Lower leg skin (tissue), 4 donors: Measurements from ENCODE around the gene PKN2. TPM values are rescaled to one million over a fixed set of nuclear protein-coding genes. Genes with fewer than 3 reads are reported as not detected.
"Not testable (repeated sequence)": the region's sequence is repeated elsewhere in the genome, so short reads cannot be mapped to it uniquely, and the experiment has no call there.

Source experiments
- DNase-seq, 2 donors: peaks; one replicate each; pipeline ENCODE4 v3.0.0-alpha.2; 2019; ENCODE audit warnings: low spot score in 2 of 2
- H3K4me3 ChIP-seq: fragments of 200-600 bp; sonication (generic); 2 replicates; pipeline ENCODE4 v1.5.1; 2017; ENCODE audit warnings: mild to moderate bottlenecking, low read depth; ENCODE audit not compliant: poor library complexity, severe bottlenecking
- POLR2A ChIP-seq, 2 donors: fragments of 450-650 bp; IDR thresholded peaks; one replicate each; pipeline ENCODE4 v1.6.1; 2016 to 2017; ENCODE audit warnings: antibody characterized with exemption in 2 of 2, mild to moderate bottlenecking in 1 of 2, moderate library complexity in 1 of 2
- WGBS, 2 donors: methylation state at CpG; one replicate each; pipeline ENCODE4 v1.1.5; 2018; 5-methylcytosine and 5-hydroxymethylcytosine counted together
- intact Hi-C: fragments of 100-400 bp; cut with DNase I; formaldehyde crosslinking; loops from one replicate; pipeline ENCODE4 v1.15.0; 2023; ENCODE audit warnings: low total_unique reads
- total RNA-seq, 4 donors: library from RNA; depleted of rRNA; stranded (reverse); fragments of >200 nt; gene quantifications; one replicate each; pipeline ENCODE4 v1.1.0, GENCODE V29; 2016
- TF ChIP-seq, protein P1 (sequence below), 3 donors: fragments of 450-650 bp; IDR thresholded peaks; one replicate each; pipeline ENCODE4 v1.5.1; 2016; ENCODE audit warnings: antibody characterized with exemption in 3 of 3, mild to moderate bottlenecking in 3 of 3, moderate library complexity in 2 of 3

The PKN2 gene
- total RNA-seq, 4 donors from 2014 or later, result 25.1 to 34.6 (median 29.8) TPM

DNA sequence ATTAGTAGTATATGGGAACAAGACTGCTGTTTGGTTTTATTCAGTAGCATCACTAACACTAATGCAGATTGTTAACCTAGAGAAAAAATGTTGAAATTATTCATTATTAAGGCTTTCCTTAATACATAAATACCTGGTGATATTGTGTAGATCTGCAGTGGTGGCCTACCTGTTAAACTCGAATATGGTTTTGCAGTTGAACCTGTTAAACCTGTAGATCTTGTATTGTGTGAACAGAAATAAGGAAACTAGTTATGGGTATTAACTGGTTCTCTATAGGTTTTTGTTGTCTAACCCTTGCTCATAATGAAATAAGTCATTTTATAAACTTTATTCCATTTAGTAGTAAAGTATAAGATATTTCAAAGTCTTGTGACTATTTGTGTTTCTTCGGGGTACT, 23.9 kb downstream of the PKN2 start:
- TF ChIP-seq POLR2A (IDR thresholded peaks at IDR 0.05), result no peak
- TF ChIP-seq, protein P1, sequence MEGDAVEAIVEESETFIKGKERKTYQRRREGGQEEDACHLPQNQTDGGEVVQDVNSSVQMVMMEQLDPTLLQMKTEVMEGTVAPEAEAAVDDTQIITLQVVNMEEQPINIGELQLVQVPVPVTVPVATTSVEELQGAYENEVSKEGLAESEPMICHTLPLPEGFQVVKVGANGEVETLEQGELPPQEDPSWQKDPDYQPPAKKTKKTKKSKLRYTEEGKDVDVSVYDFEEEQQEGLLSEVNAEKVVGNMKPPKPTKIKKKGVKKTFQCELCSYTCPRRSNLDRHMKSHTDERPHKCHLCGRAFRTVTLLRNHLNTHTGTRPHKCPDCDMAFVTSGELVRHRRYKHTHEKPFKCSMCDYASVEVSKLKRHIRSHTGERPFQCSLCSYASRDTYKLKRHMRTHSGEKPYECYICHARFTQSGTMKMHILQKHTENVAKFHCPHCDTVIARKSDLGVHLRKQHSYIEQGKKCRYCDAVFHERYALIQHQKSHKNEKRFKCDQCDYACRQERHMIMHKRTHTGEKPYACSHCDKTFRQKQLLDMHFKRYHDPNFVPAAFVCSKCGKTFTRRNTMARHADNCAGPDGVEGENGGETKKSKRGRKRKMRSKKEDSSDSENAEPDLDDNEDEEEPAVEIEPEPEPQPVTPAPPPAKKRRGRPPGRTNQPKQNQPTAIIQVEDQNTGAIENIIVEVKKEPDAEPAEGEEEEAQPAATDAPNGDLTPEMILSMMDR (IDR thresholded peaks at IDR 0.05), result no peak
- intact Hi-C loops, result no loop called here
- DNase-seq, result no peak
- H3K4me3 ChIP-seq, result no peak overlapping the region
- WGBS, 2 donors, result 76 to 78% methylated on average over 2 of the region's 2 CpGs

DNA sequence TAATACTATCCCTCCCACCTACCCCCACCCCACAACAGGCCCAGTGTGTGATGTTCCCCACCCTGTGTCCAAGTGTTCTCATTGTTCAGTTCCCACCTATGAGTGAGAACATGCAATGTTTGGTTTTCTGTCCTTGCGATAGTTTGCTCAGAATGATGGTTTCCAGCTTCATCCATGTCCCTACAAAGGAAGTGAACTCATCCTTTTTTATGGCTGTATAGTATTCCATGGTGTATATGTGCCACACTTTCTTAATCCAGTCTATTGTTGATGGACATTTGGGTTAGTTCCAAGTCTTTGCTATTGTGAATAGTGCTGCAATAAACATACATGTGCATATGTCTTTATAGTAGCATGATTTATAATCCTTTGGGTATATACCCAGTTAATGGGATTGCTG, 28.8 kb downstream of the PKN2 start:
- H3K4me3 ChIP-seq, DNase-seq, intact Hi-C loops: not testable (repeated sequence)
- 95 to 100% methylated on average over 1 of the region's 1 CpG for WGBS, 2 donors

- H3K4me3 ChIP-seq, DNase-seq, intact Hi-C loops: not testable (repeated sequence)
- 89 to 91% methylated on average over 2 of the region's 2 CpGs for WGBS, 2 donors
These were observed 32.5 kb downstream of the PKN2 start for GRCh38 chr1:88716571-88716970.

GRCh38 chr1:88722492-88722891, 38.4 kb downstream of the PKN2 start:
- intact Hi-C loops, result no loop called here
- WGBS, 2 donors, result 95 to 96% methylated on average over 5 of the region's 5 CpGs
- no peak for TF ChIP-seq POLR2A (IDR thresholded peaks at IDR 0.05)
- TF ChIP-seq, protein P1 (IDR thresholded peaks at IDR 0.05), result no peak
- DNase-seq, result no peak
- no peak overlapping the region for H3K4me3 ChIP-seq

- intact Hi-C loops, result no loop called here
- DNase-seq, result no peak
- no peak overlapping the region for H3K4me3 ChIP-seq
- TF ChIP-seq, protein P1 (IDR thresholded peaks at IDR 0.05), result no peak
- no peak for TF ChIP-seq POLR2A (IDR thresholded peaks at IDR 0.05)
These were observed 42.6 kb downstream of the PKN2 start for GRCh38 chr1:88726697-88727096.

GRCh38 chr1:88727205-88727604, 43.1 kb downstream of the PKN2 start:
- TF ChIP-seq POLR2A (IDR thresholded peaks at IDR 0.05), result no peak
- TF ChIP-seq, protein P1 (IDR thresholded peaks at IDR 0.05), result no peak
- intact Hi-C loops, result no loop called here
- no peak for DNase-seq
- H3K4me3 ChIP-seq, result no peak overlapping the region
- 86 to 91% methylated on average over 1 of the region's 1 CpG for WGBS, 2 donors

DNA sequence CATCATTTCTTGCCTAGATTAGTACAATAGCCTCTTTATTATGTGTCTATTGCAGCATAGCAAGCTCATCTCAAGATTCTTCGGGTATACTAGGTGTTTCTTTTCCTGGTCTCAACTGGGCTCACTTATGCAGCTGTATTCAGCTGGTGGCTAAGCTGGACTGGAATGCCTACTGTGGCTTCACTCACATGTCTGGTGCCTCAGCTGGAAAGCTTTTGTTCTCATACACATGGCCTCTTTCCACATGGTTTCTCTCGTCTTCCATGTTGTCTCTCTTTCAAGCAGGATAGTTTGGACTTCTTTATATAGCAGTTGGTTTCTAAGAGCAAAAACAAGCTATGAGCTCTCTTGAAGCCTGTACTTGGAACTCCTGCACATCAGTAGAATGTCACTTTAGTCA, 45.2 kb downstream of the PKN2 start:
- no peak overlapping the region for H3K4me3 ChIP-seq
- 91 to 93% methylated on average over 2 of the region's 2 CpGs for WGBS, 2 donors
- TF ChIP-seq, protein P1 (IDR thresholded peaks at IDR 0.05), result no peak
- no peak for TF ChIP-seq POLR2A (IDR thresholded peaks at IDR 0.05)
- intact Hi-C loops, result no loop called here
- no peak for DNase-seq
